Measurements from ENCODE around the gene ZSCAN12. TPM values are rescaled to one million over a fixed set of nuclear protein-coding genes. Genes with fewer than 3 reads are reported as not detected.
"Not testable (repeated sequence)": the region's sequence is repeated elsewhere in the genome, so short reads cannot be mapped to it uniquely, and the experiment has no call there.

ZSCAN12 gene
- total RNA-seq, 1 experiment from 2014 or later = 6.0 TPM

GRCh38 chr6:28393912-28394662 lies 5.5 kb downstream of the ZSCAN12 start:
- DNase-seq (ENCODE audit: low spot score) = no peak

GRCh38 chr6:28390688-28391087 lies 8.9 kb downstream of the ZSCAN12 start:
- no peak for DNase-seq (ENCODE audit: low spot score)

GRCh38 chr6:28384143-28384533 lies 15.4 kb downstream of the ZSCAN12 start:
- no peak for DNase-seq (ENCODE audit: low spot score)

- peak; percentile 63 for DNase-seq (ENCODE audit: low spot score)
Measured at GRCh38 chr6:28383235-28384142, 16.1 kb downstream of the ZSCAN12 start.

- no peak for DNase-seq (ENCODE audit: low spot score)
Measured at GRCh38 chr6:28380381-28380780, 19.2 kb downstream of the ZSCAN12 start.

- DNase-seq (ENCODE audit: low spot score) = no peak
Measured at GRCh38 chr6:28378644-28379043, 20.9 kb downstream of the ZSCAN12 start.

- DNase-seq (ENCODE audit: low spot score) = no peak
Measured at GRCh38 chr6:28377879-28378278, 21.7 kb downstream of the ZSCAN12 start.

- DNase-seq (ENCODE audit: low spot score) = no peak
Measured at GRCh38 chr6:28373925-28374324, 25.6 kb downstream of the ZSCAN12 start.

- no peak for DNase-seq (ENCODE audit: low spot score)
Measured at GRCh38 chr6:28371706-28372451, 27.7 kb downstream of the ZSCAN12 start.

- no peak for DNase-seq (ENCODE audit: low spot score)
Measured at GRCh38 chr6:28371280-28371679, 28.3 kb downstream of the ZSCAN12 start.

- DNase-seq (ENCODE audit: low spot score) = no peak
Measured at GRCh38 chr6:28370440-28370839, 29.1 kb downstream of the ZSCAN12 start.

GRCh38 chr6:28369463-28369862 lies 30.1 kb downstream of the ZSCAN12 start:
- no peak for DNase-seq (ENCODE audit: low spot score)

- DNase-seq (ENCODE audit: low spot score) = no peak
Measured at GRCh38 chr6:28368522-28368921, 31.0 kb downstream of the ZSCAN12 start.

- not testable (repeated sequence) for DNase-seq (ENCODE audit: low spot score)
Measured at GRCh38 chr6:28365590-28365989, 34.0 kb downstream of the ZSCAN12 start.

GRCh38 chr6:28360961-28361360 lies 38.6 kb downstream of the ZSCAN12 start:
- DNase-seq (ENCODE audit: low spot score) = no peak

- not testable (repeated sequence) for DNase-seq (ENCODE audit: low spot score)
Measured at GRCh38 chr6:28359562-28359961, 40.0 kb downstream of the ZSCAN12 start.

- peak; percentile 75 for DNase-seq (ENCODE audit: low spot score)
Measured at GRCh38 chr6:28357036-28357435, 42.5 kb downstream of the ZSCAN12 start.

- no peak for DNase-seq (ENCODE audit: low spot score)
Measured at GRCh38 chr6:28356666-28357020, 42.9 kb downstream of the ZSCAN12 start.

GRCh38 chr6:28355743-28356665 lies 43.5 kb downstream of the ZSCAN12 start:
- peak; percentile 94 for DNase-seq (ENCODE audit: low spot score)

- DNase-seq (ENCODE audit: low spot score) = no peak
Measured at GRCh38 chr6:28354688-28355554, 44.6 kb downstream of the ZSCAN12 start.

Data from H4 (cell line).